ENCODE results near the gene F5. TPM values are rescaled to one million over a fixed set of nuclear protein-coding genes. Genes with fewer than 3 reads are reported as not detected.

The F5 gene
- total and polyA plus RNA-seq, 9 of the 15 experiments (the other 6 are each of a cell fraction or from before 2014, with no cell fraction given) = 0.03 to 0.13 TPM; not detected in 7

GRCh38 chr1:169485431-169486280 is 100.6 kb downstream of the F5 start, which contains the start of gene SLC19A2 (continued):
- TF ChIP-seq MBD1 (CRISPR knock-in tag; IDR thresholded peaks at IDR 0.05) (no peak), ZBTB11 (CRISPR knock-in tag; IDR thresholded peaks at IDR 0.05) (peak in 1 of 3 experiments; percentile 79; a peak in 2 of 6 replicates), POLR2AphosphoS5 (IDR thresholded peaks at IDR 0.05; ENCODE audit: control insufficient read depth, insufficient read depth, low read depth, low read length) (peak; percentile 85), RBM25 (IDR thresholded peaks at IDR 0.05; ENCODE audit: low read depth, low read length, severe bottlenecking) (peak; percentile 45), ZNF133 (CRISPR knock-in tag; IDR thresholded peaks at IDR 0.05) (no peak), GATAD2A (IDR thresholded peaks at IDR 0.05) (peak; percentile 84; the same call in 1 of the 2 replicates), KAT2B (IDR thresholded peaks at IDR 0.05; ENCODE audit: low read depth, low read length) (no peak), ZNF217 (CRISPR knock-in tag; IDR thresholded peaks at IDR 0.05) (no peak), REST (IDR thresholded peaks at IDR 0.05; ENCODE audit: borderline replicate concordance) (no peak; the same call in 1 of the 2 replicates), REST (CRISPR knock-in tag; IDR thresholded peaks at IDR 0.05; ENCODE audit: low read depth) (0 out of 2 replicates have a peak, but pooled peaks have one; percentile 16)
